NCI-H2171 treated with DMSO at 0.1 percent for 48 hours (cell line): Measurements from ENCODE around the gene ARMC9.
"Not testable (repeated sequence)": the region's sequence is repeated elsewhere in the genome, so short reads cannot be mapped to it uniquely, and the experiment has no call there.

ENCODE experiments used
- DNase-seq: peaks from one replicate; lab custom pipeline; 2025; lab: John Stamatoyannopoulos, UW

Gene ARMC9

DNA sequence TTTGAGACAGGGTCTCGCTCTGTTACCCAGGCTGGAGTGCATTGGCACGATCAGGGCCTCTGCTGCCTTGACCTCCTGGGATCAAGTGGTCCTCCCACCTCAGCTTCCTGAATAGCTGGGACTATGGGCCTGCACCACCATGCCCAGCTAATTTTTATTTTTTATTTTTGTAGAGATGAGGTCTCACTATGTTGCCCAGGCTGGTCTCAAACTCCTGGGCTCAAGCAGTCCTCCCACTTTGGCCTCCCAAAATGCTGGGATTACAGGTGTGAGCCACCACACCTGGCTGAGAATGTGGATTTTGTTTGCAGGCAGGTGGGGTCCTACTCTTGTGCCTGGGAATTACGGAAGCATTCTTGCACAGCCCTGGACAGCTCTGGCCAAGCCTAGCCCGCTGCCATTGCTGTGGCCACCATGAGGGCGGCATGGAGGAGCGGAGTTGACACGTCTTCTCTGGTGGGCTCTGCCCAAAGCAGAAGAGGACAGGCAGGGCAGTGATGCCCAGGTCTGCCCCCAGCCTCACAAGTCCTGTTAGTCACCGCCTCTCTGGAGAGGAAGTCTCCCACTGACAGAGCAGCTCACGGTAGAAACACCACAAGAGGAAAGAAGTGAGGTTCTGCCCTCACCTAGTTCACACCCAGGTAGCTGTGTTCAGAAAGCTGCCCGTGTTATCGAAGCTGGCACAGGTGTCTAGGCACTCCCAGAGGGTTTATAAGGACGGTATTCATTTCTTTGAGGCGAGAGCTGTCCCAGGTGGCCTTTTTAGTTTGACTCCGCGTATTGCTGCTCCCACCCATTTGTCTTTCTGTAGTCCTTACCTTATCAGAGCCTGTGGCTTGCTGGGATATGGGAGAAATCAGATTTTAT lies 46.2 kb downstream of the ARMC9 start:
- DNase-seq: peak; percentile 37

DNA sequence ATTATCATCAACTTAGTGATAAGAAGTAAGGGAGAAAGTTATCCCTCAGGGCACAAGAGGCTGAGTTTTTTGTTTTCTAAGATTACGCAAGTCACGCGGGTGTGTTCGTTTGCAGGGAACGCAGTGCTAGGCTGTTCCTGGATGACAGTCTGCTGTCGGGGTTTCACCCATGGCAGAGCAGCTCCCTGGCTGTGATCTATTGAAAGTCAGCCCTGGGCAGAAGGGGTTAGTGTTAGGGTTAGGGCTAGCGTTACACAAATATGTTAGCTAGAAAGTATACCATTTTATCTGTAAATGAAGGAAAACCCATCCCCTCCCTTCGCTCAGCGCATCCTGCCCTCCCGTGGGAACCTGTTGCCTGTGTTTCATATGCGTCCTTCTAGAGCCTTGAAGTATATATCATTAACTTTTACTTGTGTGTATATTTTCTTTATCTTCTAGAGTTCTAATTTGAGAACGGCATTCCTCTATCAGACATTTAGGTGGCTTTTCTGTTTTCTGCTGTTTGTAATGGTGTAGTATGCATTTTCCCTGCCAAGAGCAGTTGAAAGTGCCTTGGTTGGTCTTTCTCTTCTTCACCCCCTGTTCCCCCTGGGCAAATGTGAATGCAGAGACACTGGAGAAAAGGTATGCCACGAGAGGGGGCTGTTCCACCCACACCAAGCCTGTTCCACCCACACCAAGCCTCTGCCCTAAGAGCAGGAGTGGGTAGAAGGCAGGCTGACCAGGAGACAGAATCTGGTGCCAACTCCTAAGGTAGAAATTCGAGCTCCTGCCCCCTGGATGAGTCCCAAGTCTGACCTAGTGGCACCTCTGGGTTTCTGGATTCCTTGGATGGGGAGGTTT lies 47.0 kb downstream of the ARMC9 start:
- no peak for DNase-seq

DNA sequence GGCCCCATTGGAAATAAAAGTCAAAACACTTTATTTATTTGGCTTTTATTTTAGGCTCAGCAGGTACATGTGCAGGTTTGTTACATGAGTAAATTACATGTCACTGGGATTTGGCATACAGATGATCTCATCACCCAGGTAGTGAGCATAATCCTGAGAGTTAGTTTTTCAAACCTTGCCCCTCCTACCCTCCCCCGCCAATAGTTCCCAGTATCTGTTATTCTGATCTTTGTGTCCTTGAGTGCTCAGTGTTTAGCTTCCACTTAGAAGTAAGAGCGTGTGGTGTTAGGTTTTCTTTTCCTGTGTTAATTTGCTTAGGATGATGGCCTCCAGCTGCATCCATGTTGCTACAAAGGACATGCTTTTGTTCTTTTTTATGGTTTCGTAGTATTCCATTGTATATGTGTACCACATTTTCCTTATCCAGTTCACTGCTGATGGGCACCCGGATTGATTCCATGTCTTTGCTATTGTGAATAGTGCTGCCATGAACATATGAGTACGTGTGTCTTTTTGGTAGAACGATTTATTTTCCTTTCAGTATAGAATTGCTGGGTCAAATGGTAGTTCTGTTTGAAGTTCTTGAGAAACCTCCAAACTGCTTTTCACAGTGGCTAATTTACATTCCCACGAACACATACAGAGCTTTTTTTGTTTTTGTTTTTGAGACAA lies 47.9 kb downstream of the ARMC9 start:
- DNase-seq: no peak

DNA sequence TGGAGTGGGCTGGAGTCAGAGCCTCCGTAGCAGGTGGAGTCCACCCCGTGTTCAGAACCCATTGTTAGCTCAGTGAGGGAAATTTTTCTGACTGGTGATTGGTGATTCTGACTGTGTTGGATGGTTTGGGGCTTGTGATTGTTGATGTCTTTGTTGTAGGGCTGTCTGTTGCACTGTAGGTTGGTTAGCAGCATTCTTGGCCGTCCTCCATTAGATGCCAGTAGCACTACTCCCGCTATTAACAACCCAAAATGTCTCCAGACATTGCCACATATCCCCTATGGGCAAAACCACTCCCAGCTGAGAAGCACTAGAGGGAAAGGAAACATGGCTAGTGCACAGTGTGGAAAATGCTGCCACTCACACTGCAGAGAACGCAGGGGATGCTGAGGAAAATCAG lies 51.7 kb downstream of the ARMC9 start:
- no peak for DNase-seq

DNA sequence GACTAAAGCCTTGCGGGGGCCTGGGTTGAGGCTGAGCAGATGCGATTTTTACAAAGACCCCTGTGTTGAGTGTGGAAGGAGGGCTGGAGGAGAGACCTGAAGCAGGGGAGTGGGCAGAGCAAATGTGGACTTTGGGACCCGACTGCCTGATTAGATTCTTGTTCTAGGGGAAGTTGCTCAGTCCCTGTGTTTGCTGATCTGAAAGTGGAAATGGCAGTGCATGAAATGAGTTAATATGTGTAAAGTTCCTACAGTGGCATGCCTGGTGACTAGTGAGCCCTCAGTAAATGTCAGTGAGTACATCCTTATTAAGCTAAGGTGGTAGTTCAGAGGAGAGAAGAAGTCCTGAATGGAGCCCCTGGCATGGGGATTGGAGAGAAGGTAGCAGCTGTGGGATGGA lies 52.3 kb downstream of the ARMC9 start:
- DNase-seq: no peak

DNA sequence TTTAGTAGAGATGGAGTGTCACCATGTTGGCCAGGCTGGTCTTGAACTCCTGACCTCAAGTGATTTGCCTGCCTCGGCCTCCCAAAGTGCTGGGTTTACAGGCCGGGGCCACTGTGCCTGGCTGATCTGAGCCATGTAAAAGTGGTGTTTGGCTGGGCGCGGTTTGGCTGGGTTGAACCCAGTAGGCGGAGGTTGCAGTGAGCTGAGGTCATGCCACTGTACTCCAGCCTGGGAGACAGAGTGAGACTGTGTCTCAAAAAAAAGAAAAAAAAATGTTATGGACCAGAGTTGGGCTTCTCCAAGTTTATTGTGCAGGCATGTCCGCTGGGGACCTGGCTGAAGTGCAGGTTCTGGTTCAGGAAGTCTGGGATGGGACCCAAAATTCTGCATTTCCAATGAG lies 54.9 kb downstream of the ARMC9 start:
- not testable (repeated sequence) for DNase-seq

DNA sequence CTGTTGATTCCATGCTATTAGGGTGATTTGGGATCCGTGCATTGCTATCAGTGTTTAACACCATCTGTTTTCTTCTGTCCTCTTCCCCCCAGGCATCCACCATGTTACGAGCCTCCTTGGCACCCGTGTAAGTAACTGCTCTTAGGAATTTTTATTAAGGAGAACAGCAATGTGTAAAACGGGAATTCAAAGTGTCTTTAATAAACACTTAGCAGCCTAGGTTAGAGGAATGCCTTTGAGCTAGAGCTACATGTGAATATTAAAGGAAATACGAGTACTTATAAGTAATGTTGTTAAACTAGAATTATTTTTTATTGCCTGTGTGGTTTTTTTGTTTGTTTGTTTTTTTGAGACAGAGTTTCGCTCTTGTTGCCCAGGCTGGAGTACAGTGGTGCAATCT lies 58.1 kb downstream of the ARMC9 start:
- peak; percentile 77 for DNase-seq

DNA sequence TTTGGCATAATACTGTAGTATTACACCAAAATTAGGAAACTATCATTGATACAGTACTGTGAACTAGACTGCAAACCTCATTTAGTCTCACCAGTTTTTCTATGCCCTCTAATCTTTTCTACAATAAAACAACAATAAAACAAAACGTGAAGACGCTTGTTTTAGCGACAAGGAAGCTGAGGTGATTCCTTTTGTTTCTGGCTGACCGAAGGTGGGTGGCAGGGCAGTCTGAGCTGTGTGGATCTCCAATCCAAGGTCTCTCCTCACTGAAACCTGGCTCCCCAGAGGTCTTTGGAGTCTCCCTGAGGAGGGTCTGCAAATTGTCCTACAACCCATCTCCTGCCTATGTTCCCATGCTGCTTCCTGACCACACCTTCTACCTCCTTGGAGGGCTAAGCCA lies 59.3 kb downstream of the ARMC9 start:
- DNase-seq: no peak

DNA sequence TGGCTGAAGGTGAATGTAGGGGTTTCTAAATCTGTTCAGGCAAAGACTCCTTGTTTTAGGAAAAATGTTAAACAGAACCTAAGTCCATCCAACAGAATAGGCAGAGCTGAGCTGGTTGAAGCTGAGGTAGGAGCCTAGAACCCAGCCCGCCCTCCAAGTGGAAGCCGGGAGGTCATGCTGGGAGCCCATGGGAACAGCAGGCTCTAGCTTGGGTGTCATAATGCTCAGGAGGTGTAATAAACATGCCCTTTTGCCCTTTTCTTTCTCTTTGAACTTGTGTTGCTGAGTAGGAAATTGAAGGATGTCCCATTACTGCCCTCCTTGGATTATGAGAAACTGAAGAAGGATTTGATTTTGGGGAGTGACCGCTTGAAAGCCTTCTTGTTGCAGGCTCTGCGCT lies 60.3 kb downstream of the ARMC9 start:
- DNase-seq: no peak

DNA sequence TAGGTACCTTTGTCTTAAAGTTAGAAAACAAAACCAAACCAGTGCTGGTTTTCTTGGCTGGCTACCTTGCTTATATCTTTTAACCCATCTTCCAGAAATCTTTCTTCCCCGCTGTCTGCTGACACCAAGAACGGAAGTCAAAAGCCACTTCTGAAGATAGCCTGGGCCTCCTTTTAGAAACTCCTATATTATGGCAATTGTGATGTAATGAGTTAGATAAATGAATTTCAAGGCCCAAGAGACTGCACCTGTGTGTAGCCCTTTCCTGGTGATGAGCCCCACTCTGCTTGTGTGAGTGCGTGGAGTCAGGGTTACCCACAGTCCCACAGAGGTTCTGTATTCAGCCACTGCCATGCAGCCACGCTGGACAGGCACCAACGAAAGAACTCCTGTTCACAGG lies 60.7 kb downstream of the ARMC9 start:
- no peak for DNase-seq

DNA sequence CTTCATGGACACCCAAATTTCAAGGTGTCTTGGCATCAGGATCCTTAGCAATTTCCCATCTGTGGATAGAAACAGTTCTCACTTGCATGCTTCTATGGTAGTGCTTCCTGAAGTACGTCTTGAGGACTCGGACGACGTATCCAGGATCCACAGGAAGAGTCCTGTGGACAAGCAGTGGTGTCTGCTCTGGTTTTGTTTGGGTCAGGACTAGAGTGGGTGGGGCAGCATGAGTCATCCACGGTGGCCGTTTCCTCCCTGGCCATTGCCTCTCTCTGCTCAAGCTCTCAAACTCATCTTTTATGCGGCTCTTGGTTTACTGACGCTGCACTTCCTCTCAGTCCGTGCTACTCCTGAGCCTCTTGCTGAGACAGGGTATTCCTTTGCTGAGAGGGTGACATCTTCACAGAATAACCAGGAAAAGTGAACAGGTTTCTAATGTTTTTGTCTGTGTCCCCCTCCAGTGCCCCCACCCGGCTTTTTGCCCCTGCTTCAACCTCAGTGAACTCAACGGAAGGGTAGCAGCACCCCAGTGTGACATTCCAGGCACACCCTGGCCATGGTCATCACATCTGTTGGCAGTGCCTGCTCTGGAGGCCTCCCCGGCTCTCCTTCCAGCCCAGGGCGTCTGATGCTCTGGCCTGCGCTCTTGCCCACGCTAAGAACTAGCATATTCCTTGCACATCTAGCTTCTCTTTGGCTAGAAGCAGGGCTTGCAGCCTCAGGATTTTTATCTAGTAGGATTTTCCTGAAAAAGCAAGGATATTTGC lies 62.2 kb downstream of the ARMC9 start:
- DNase-seq: no peak

DNA sequence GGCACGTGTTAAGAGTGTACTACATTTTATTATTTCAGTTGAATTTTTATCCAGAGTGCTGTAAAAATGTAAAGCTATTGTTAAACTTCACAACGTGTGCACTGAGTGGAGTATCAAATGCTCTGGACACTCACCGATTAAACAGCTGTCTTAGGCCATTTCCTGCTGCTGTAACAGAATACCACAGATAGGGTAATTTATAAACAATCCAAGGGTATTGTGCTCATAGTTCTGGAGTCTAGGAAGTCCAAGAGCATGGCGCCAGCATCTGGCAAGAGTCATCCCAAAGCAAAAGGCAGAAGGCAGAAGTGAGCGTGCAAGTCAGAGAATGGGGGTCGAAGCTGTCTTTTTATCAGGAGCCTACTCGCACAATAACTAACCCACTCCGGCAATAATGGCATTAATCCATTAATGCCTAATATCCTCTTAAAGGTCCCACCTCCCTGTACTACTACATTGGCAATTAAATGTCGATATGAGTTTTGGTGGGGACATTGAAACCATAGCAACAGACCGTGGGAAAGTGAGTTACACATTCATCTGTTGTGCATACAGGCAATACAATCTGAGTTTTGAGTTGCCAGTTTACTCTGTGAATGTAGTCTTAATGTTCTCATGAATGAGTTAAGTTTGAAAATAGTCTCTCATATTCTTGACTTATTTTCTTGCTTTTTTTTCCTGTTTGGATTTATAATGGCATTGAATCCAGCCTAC lies 64.8 kb downstream of the ARMC9 start:
- DNase-seq: no peak

DNA sequence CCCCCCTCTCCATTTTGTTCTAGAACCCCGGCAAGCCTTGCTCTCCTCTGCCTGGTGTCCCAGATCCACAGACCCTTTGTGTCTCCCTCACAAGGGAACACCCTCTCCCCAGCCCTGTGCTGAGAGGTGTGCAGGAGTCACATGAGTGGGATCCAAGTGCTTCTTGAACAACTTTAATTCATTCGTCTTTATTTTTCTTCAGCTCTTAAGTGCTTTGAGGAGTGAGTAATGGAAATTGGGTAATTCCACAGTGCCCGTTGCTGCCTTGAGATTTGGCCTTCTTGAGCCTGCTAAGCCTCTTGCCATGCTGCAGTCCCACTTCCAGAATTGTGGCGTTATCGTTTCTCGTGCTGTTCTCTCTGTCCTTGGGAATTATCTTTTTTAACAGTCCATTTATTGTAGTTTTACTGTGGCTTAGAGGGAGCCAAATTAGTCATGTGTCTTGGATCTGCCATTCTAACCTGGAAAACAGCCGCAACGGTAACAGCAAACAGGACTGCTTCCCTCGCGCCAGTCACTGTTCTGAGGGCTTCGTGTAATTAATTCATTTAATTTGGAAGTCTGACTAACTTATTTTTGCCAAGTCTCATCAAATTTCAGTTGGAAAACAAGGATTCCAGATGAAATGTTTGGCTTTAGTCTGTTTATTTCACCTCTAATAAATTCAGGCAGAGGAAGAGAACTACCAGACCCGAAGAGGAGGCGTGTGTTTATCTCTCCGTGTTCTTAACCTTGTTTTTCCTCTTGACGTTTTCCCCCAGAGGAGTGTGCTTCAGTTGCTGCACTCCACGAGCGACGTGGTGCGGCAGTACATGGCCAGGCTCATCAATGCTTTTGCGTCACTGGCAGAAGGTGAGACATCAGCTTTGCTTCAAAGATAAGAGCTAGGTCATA lies 72.0 kb downstream of the ARMC9 start:
- no peak for DNase-seq

DNA sequence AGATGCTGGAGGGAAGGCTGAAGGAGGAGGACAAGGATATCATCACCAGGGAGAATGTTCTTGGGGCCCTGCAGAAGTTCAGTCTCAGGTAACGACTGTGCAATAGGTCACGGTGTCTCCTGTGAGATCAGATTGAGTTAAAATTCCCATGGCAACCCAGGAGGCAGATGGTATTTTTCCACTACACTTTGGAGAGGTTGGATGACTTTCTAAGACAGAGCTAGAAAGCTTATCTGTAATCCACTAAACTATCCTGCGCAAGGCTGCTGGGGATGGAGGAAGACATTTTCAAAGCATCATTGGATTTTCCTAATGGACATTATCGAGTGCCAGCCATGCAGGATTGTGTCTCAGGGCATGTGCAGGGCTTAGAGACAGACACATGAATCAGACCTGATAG lies 74.6 kb downstream of the ARMC9 start:
- peak; percentile 58 for DNase-seq

DNA sequence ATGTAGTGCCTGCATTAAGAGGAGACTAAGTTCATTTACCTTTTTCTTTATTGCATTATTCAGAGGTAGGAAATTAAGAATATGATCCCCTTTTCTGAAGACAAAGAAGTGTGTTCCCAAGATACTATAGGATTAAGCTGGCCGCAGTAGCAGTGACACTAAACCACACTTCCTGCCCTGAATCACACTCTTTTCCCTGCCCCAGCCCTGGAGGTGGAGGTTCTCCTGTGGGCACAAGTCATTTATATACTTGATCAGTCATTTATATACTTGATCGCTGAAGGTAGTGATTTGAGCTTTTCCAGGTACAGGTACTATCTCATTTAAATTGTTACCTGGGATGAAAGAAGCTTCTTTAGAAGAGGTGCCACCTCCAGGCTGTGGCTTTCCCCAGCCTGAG lies 78.6 kb downstream of the ARMC9 start:
- DNase-seq: no peak

DNA sequence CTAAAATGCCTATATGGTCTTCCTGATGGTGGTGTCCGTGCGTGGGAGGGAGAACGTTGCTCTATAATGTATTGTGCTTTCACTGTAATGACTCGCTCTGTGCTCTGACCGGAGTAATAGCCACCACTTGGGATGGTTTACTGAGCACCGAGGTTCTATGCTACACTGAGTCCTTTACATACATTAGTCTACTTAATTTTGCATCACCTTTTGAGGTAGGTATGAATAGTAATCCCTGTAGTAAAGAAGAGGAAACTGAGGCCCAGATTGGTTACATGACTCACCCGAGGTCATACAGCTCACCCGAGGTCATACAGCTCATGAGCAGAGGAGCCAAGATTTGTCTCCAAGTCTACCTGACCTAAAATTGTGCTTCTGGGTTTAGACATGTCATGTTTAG lies 79.5 kb downstream of the ARMC9 start:
- no peak for DNase-seq

DNA sequence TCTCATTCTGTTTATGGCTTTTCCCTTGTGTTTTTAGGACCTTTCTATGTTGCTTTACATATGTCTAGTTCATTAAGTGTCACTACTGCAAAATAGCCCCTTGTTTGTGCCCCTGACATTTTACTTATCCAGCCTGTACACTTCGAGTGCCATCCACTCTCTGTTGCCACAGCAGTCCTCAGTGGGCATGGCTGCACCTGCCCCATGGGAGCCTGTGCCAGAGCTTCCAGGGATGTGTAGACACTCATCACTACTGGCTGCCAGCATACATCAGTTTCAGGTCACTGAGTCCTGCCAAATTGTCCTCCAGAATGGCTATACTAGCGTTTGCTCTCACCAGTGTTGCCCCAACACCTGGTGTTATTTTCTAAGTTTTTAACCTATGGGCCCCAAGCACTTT lies 80.4 kb downstream of the ARMC9 start:
- DNase-seq: peak; percentile 14

DNA sequence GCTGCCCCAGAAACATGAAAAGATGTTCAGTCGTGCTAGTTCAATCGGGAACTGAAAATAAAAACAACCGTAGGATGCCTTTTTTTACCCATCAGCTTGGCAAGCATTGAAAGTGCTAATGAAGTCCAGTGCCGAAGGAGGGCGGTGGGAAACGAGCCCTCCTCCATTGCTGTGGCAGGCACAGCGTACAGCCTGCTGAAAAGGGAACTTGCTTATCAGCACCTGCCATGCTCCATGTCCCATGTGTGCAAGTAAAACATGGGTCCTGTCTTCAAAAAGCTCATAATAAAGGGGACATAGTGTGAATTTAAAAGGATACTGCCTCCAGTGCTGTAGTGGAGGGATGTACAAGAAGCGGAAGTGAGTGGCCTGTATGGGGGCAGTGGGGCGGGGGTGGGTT lies 82.4 kb downstream of the ARMC9 start:
- DNase-seq: no peak

DNA sequence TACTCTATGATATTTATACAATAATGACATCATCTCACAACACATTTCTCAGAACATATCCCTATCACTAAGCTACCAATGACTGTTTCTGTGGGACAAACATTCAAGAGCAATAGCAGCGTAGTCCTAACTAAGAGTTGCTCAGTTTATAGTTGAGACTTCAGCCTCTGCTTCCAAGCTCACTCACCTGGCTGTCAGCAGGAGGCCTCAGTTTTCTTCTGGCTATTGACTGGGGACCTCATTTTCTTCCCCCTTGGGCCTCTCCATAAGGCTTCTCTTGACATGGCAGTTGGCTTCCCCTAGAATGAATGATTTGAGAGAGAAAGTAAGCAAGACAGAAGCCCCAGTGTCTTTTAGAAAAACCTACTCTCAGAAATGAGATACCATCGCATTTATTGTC lies 85.9 kb downstream of the ARMC9 start:
- DNase-seq: no peak

DNA sequence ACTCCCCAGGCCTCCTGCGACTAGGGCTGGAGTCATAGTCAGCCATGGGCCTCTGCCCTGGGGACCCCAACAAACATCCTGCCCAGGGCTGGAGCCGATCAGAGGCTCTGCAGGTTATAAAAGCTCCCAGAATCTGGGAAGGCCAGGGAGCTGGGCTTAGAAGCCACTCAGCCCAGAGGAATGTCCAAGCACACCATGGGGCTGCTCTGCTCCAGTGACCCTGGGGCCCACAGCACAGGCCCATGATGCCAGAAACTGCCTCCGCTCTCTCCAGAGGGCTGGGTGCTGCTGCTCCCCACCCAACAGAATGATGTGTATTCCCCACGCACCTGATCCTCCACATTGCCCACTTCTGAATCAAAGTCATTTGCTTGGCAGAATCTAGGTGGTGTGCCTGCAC lies 88.5 kb downstream of the ARMC9 start:
- no peak for DNase-seq
